GM19023 (cell line): ENCODE data around the gene GJD3.
A peak's percentile ranks its signal among the peaks of the same experiment; 100 is the strongest.
"Not testable (repeated sequence)": the region's sequence is repeated elsewhere in the genome, so short reads cannot be mapped to it uniquely, and the experiment has no call there.

Experiments
- ATAC-seq: cut with Tn5 transposase; IDR thresholded peaks from one replicate; pipeline ENCODE4 v1.9.1; 2021; ENCODE audit warnings: mild to moderate bottlenecking, moderate library complexity; ENCODE audit not compliant: unreplicated experiment

The GJD3 gene

DNA sequence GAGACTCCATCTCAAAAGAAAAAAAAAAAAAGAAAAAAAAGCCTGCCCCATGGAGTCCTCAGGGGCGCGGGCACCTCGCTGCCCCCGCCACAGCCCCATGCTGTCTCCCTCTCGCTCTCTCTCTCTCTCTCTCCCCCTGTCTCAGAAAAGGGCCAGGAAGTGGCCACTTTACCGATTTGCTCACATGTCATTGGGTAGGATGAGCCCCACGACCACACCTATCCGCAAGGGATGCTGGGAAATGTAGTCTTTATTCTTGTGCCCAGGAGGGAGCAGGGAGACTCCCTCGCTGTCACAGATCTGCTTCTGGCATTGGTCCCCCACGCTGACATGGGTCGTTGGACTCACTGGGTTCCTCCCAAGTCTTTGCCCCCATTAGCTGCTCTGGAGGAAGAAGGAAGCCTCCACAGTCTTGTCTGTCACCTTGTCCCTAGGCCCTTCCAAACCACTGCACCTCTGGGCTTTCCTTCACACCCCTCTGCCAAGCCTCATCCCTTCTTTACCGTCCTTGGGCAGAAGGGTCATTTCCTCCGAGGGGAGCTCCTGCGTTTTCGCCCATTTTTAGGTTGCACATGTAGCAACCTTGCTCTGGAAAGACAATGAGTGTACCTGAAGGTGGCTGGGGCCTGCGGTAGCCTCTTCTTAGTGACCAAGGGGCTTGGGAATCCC, 6.9 kb upstream of the GJD3 start:
- no peak for ATAC-seq

DNA sequence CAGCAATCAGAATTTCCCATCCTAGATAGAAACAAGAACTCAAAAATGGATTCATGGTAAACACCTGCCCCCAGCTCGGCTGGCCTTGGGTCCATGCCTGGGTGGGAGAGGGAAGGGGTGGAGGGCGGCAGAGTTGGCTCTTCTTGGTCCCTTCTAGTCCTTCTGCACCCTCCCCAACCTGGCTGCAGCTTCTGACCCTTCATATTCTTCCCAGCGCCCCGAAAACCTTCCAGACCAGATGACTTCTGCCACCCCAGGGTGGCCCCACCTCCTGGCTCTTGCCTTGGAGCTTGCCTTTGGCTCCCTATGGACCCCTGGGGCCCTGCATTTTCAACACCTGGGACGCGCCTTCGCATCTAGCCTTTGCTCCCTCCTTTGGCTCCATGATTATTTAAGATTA, 5.4 kb upstream of the GJD3 start:
- ATAC-seq = no peak

DNA sequence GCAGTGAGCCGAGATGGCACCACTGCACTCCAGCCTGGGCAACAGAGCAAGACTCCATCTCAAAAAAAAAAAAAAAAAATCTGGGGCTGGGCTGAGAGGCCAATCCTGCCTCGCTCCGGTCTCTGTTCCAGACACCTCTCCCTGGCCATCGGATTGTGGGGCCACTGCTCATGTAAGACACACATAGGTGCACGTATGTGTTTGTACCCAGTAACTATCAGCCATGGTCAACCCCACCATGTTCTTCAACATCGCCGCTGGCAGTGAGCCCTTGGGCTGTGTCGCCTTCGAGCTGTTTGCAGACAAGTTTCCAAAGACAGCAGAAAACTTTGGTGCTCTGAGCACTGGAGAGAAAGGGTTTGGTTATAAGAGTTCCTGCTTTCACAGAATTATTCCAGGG, 3.2 kb upstream of the GJD3 start:
- not testable (repeated sequence) for ATAC-seq

DNA sequence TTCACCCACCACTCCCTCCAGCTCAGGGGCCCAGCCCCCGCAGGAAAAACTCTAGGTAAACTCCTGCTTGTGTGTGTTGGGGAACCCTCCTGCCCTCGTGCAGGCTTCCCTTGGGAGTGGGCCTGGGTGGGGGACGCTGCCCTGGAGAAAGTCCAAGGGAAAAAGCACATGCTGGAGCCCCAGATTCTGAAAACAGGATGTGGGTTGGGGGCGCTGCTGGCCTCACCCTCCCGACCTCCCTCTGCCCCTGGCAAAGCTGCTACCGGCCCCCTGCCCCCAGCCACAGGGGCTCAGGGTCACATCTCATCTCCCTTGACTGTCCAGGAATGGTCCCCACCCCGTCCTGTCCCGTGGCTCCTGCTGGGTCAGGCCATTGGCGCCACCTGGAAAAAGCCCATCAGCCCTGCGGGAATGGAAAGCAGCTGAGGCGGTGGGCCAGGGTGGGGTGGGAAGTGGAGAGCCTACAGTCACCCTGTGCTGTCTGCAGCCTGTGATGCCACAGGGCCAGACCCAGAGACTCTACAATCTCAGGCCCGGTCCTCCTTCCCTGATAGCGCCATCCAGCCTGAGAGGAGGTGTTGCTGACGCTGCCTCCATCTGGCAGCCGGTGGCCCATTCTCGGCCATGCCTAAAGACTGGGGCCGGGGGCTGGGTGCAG, 2.5 kb upstream of the GJD3 start:
- ATAC-seq = no peak

DNA sequence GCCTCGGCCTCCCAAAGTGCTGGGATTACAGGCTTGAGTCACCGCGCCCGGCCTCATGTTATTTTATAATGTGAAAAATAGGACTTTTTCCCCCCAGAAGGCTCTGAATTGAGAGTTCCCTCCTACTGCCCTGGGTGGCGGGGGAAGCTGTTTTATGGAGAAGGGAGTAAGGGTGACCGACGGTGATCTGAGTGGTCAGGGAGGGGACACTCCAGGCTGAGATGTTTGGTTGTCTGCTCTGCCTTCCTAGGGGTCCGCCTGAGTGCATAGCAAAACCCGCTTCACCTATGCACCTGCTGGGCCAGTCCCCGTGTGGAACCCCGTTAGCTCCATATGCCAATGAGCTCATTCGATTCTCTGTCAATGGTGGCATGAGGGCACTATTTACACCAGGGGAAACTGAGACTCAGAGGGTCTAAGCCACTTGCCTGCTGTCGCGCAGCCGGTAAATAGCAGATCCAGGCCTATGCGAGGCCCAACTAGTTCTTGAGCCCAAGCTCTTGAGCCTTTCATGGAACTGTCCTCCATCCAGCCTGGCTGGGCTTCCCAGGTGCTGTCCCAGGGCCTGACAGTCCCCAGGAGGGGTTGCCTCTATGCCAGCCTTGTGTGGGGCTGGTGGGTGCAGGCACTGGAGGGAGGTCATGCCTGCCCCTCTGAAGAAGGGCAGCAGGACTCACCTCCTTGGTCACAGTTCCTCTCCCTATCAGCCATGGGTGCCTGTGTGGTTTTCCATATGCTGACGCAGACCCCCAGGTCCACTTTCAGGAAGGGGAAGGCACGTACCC, 1.7 kb upstream of the GJD3 start:
- ATAC-seq = no peak

DNA sequence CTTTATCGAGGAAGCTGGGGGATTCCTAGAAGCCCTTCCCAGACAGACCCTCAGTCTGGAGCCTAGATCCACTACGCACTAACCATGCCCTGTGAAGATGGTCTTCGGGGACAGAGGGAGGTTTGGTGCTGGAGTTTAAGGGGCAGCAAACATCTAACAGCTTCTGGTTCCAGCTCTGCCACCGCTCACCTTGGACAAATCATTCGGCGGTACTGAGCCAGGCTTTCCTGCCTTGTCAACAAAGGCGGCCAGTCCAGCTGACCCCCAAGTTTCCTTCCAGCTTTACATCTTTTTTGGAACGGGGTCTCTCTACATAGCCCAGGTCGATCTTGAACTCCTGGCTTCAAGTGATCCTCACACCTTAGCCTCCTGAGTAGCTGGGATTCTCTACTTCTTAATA, 369 bp upstream of the GJD3 start:
- ATAC-seq = no peak

DNA sequence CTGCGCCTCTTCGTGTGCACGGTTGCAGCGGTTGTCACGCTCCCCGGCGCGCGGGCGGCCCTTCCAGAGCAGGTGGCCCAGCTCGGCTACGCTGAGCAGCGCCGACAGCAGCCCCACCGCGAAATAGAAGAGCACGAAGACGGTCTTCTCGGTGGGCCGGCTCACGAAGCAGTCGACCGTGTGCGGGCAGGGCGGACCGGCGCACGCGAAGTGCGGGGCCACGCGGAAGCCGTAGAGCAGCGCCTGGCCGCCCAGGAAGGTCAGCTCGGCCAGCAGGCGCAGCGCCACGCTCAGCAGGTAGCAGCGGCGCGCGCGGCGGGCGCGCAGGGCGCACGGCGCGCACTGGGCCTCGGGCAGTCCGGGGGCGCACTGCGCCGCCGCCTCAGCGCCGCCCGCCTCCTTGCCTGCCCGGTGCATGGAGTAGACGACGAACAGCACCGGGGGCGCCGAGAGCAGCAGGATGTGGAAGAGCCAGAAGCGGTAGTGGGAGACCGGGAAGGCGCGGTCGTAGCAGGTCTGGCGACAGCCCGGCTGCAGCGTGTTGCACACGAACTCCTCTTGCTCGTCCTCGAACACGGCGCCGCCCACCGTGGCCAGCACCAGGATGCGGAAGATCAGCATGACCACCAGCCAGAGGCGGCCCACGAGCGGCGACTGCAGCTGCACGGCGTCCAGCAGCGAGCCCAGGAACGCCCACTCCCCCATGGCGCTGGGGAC, 1.3 kb downstream of the GJD3 start:
- ATAC-seq = peak; percentile 31

DNA sequence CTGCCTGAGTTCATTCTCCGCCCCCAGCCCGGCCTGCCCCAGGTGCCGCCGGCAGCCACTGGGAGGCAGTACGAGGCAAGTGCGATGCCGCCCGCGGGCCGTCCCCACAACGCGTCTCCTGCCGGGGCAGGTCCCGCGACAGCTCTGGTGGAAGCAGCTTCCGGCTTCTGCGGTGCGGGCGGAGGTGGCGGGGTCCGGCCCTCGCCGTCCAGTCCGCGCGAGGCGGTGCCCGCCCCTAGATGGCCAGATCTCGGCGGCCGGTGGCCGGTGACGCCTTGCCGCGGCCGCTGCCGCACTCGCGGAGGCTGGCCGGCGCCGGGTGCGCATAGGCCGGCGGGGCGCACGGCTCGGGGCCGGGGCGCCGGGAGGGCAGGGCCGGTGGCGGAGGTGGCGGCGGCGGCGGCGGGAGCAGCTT, 1.8 kb downstream of the GJD3 start:
- peak; percentile 69 for ATAC-seq

DNA sequence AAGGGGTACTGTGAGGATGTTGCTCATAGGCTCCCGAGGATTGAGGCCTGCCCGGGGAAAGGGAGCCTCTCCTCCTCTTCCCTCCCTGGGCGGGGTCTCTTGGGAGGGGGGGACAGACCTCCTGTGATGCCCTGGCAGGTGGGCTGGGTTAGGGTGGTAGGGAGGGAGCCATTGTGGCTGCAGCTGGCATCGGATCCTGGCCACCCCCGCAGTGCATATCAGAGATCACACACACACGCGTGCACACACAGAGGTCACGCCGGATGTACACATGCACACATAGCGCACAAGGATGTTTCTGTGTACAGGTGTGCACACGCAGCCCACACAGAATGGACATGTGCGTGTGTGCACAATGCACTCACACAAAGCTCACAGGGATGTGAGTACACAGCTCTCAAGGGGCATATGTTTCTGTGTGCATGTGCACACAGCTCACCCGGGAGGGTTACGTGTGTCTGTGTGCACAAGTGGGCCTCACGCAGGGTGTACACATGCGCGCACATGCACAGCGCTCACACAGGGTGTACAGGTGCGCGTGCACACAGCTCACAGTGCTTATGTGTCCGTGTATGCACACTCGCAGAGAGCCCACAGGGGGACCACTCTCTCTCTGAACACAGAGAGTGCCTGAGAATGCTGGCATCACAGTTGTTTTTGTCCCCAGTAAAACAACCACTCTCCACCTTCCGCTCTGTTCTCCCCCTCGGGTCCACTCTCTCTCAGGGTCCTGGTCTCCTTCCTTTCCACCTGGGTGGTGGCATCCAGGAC, 2.4 kb downstream of the GJD3 start:
- no peak for ATAC-seq

DNA sequence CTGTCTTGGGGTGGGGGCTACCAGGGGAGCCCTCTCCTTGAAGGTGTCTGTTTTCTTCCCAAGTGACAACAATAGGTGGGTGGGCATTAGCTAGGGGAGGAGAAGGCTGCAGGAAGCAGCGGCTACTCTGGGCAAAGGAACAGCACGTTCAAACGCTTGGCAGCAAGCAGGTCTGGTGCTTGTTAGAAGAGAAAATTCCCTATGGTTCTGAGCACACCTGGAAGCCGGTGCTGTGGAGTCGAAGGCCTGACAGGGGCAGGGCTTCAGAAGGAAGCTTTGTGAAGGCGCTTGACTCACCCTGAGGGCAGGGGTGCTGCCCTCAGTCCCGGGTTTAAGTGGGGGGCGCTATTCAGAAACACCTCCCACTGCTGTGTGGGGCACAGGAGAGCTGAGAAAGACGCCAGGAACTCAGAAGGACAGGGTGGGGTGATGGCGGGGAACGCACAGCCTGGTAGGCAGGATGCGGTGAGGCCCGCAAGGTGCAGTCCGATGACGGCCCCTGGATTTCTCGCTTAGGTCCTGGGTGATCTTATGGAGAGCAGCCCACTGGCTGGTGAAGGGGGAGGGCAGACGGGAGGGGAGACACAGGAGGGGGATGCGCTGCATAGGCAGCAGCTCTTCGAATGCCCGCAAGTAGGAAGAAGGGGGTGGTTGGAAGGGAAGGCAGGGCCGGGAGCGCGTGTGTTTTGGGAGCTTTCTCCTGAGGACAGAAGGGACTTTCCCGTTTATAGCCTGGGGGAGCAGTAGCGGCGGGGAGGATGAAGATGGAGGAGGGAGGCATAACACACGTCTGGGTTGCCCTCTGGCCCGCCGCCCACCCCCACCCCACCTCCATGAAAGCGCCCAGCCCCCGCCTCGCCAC, 3.2 kb downstream of the GJD3 start:
- ATAC-seq = no peak

DNA sequence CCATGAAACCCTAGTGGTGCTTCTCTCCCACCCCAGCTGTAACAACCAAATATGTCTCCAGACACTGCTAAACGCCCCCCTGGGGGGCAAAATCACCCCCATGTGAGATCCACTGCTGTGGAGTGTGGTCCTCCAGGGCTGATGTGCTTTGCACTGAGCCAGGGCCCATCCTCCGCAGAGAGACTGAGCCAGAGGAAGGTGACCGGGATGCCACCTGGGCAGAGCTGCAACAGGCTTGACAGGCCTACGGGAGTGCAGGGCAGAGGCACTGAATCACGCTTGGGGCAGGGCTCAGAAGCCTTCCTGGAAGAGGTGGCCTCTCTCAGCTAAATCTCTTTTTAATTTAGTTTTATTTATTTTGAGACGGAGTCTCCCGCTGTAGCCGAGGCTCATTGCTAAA, 4.4 kb downstream of the GJD3 start:
- no peak for ATAC-seq

DNA sequence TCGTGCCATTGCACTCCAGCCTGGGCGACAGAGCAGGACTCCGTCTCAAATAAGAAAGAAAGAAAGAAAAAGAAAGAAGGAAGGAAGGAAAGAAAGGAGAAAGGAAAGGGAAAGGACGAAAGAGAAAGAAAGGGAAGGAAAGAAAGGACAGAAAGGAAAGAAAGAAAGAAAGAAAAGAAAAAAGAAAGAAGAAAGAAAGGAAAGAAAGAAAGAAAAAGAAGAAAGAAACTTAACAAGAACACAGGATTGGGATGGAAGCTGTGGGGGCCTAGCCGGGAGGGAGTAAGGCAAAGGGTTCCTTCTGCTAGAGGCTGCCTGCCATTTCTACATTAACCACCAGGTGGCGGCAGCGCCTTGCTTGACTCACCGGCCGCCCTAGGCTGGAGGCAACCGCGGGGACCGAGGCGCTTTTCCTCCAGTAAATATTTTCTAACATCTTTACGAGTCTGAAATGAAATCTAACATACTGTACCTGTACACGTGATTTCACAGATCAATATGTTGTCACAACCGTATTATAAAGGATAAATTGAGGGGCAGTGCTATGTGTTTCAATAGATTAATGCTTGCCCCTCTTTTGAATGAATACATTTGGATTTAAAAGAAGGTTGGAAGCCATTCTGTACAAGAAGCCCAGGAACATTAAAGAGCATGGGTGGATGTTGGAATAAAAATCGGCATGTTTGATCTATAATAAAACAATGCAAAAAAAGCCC, 6.1 kb downstream of the GJD3 start:
- ATAC-seq = no peak

DNA sequence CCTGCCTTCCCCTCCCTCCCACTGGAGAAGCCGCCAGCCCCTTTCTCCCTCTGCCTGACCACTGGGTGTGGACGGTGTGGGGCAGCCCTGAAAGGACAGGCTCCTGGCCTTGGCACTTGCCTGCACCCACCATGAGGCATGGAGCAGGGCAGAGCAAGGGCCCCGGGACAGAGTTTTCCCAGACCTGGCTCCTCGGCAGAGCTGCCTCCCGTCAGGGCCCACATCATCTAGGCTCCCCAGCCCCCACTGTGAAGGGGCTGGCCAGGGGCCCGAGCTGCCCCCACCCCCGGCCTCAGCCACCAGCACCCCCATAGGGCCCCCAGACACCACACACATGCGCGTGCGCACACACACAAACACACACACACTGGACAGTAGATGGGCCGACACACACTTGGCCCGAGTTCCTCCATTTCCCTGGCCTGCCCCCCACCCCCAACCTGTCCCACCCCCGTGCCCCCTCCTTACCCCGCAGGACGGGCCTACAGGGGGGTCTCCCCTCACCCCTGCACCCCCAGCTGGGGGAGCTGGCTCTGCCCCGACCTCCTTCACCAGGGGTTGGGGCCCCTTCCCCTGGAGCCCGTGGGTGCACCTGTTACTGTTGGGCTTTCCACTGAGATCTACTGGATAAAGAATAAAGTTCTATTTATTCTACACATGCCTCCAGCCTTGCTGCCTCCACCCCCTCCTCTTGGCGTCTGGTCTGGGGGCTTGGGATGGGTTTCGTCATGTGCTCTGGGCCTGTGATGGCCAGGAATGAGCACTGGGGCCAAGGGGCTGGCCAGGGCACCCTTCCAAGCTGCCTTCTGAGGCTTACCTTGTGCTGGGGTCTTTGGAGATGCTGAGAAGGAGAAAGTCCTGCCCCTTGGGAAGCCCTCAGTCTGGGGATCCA, 7.3 kb downstream of the GJD3 start:
- ATAC-seq = no peak

DNA sequence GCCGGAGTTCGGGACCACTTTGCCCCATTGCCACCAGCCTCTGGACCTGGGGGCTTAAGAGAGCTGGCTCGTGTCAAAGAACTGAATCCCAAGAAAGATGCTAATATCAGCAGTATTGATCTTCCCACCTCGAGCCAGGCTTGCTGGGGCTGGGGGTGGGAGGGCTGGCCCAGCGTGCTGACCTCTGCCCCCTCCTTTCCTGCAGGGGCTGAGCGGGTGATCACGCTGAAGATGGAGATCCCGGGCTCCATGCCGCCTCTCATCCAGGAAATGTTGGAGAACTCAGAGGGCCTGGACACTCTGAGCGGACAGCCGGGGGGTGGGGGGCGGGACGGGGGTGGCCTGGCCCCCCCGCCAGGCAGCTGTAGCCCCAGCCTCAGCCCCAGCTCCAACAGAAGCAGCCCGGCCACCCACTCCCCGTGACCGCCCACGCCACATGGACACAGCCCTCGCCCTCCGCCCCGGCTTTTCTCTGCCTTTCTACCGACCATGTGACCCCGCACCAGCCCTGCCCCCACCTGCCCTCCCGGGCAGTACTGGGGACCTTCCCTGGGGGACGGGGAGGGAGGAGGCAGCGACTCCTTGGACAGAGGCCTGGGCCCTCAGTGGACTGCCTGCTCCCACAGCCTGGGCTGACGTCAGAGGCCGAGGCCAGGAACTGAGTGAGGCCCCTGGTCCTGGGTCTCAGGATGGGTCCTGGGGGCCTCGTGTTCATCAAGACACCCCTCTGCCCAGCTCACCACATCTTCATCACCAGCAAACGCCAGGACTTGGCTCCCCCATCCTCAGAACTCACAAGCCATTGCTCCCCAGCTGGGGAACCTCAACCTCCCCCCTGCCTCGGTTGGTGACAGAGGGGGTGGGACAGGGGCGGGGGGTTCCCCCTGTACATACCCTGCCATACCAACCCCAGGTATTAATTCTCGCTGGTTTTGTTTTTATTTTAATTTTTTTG, 8.5 kb downstream of the GJD3 start:
- ATAC-seq = no peak

DNA sequence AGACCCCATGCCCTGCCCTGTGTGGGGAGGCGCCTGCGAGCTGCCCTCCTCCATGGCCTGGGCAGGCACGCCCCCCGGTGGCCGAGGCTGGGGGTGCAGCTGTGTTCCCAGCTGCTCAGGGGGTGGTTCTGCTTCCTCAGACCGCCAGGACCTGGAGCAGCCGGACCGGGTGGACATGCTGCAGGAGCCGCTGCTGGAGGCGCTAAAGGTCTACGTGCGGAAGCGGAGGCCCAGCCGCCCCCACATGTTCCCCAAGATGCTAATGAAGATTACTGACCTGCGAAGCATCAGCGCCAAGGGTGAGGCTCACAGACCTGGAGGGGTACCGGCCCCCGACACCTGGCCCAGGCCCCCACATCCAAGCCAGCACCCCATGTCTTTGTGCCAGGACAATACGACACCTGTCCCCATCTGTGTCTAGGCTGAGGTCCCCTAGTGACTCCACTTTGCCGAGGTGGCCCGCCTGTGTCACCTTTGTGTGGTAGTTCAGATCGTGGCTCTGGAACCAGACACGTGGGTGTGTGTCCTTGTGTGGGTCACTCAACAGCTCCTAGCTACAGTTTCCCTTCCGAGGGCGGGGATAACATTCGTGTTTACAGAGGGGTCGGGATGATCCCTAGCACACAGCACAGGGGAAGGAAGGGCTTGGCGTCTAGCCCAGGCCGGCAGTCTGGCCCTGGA, 9.3 kb downstream of the GJD3 start:
- no peak for ATAC-seq
